Nephron progenitor cell (in vitro differentiated cells): ENCODE data around the gene PIP5KL1.

Experiments used
- DNase-seq: peaks from one replicate; pipeline ENCODE4 v3.0.0; 2021
- H3K27ac Mint-ChIP-seq: 2 replicates; pipeline ENCODE4 v1.8.0; 2021; ENCODE audit warnings: mild to moderate bottlenecking, moderate library complexity, mixed read lengths
- H3K27me3 Mint-ChIP-seq: 2 replicates; pipeline ENCODE4 v1.8.0; 2021; ENCODE audit warnings: mild to moderate bottlenecking, low read depth, mixed read lengths; ENCODE audit not compliant: poor library complexity
- H3K36me3 Mint-ChIP-seq: 2 replicates; pipeline ENCODE4 v1.8.0; 2021; ENCODE audit warnings: low read depth, mixed read lengths
- H3K4me1 Mint-ChIP-seq: 2 replicates; pipeline ENCODE4 v1.8.0; 2021; ENCODE audit warnings: mixed read lengths
- H3K4me3 Mint-ChIP-seq: 2 replicates; pipeline ENCODE4 v1.8.0; 2021; ENCODE audit warnings: mild to moderate bottlenecking, moderate library complexity, mixed read lengths
- H3K9me3 Mint-ChIP-seq: 2 replicates; pipeline ENCODE4 v1.8.0; 2021; ENCODE audit warnings: mild to moderate bottlenecking, moderate library complexity, mixed read lengths
- TF ChIP-seq, protein P1 (sequence below): fragments of 200-600 bp; sonication (generic); IDR thresholded peaks from 2 replicates; pipeline ENCODE4 v1.5.0; 2021; ENCODE audit warnings: antibody characterized with exemption

Gene PIP5KL1

DNA sequence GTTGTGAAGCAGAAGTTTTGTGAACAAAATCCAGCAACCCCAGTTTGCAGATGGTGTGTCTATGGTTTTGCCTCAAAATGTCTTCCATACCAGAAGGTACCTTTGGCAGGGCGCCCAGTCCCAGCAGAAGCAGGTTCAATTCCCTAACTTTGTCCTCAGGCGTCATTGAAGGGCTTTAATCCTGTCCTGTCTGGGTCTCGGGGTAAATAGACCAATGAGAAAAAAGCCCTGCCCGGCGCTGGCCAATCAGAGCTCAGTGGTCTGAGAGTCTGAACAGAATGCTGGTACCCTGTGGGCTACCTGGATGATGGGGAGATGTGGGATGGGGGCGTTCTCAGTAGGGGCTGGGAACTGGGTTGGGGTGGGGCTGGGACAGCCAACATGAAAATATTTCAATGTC is 7.5 kb downstream of the PIP5KL1 start:
- no peak for DNase-seq
- no peak overlapping the region for H3K4me3 Mint-ChIP-seq
- H3K27me3 Mint-ChIP-seq, result peaks cover 76% of the 10 kb centered on the region
- no peaks in the 10 kb centered on the region for H3K9me3 Mint-ChIP-seq
- no peaks in the 10 kb centered on the region for H3K36me3 Mint-ChIP-seq
- peaks cover 16% of the 10 kb centered on the region for H3K4me1 Mint-ChIP-seq
- TF ChIP-seq, protein P1, sequence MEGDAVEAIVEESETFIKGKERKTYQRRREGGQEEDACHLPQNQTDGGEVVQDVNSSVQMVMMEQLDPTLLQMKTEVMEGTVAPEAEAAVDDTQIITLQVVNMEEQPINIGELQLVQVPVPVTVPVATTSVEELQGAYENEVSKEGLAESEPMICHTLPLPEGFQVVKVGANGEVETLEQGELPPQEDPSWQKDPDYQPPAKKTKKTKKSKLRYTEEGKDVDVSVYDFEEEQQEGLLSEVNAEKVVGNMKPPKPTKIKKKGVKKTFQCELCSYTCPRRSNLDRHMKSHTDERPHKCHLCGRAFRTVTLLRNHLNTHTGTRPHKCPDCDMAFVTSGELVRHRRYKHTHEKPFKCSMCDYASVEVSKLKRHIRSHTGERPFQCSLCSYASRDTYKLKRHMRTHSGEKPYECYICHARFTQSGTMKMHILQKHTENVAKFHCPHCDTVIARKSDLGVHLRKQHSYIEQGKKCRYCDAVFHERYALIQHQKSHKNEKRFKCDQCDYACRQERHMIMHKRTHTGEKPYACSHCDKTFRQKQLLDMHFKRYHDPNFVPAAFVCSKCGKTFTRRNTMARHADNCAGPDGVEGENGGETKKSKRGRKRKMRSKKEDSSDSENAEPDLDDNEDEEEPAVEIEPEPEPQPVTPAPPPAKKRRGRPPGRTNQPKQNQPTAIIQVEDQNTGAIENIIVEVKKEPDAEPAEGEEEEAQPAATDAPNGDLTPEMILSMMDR, result no peak
- H3K27ac Mint-ChIP-seq, result no peak overlapping the region

DNA sequence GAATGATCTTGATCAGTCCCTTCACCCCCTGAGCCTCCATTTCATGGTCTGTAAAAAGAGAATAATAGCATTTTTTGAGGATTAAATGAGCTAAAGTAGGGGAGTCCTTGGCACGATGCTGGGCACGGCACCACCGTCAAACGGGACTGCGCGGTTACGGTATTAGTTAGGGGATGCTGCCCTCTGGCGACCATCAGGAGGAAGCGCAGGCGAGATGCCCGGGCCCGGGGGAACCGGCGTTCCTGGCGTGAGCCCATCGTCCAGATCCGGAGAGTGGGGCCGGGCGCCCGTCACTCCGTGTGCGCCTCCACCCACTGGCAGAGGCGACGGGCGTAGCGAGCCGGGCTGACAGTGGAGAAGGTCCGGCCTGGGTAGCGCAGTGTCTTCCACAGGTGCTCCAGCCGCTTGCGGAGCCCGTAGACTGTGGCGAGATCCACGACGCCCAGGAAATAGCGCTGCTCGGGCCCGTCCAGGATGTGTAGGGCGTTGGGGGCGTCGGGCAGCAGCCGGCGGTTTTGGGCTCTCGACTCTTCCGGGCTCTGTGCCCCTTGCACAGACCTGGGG is 8.9 kb downstream of the PIP5KL1 start:
- peak; percentile 83 for DNase-seq
- no peaks in the 10 kb centered on the region for H3K36me3 Mint-ChIP-seq
- no peak overlapping the region for H3K4me3 Mint-ChIP-seq
- H3K9me3 Mint-ChIP-seq, result no peaks in the 10 kb centered on the region
- peaks cover 24% of the 10 kb centered on the region for H3K4me1 Mint-ChIP-seq
- peaks cover 65% of the 10 kb centered on the region for H3K27me3 Mint-ChIP-seq
- H3K27ac Mint-ChIP-seq, result no peak overlapping the region
- TF ChIP-seq, protein P1, result peak; percentile 98

- H3K4me1 Mint-ChIP-seq, result peaks cover 29% of the 10 kb centered on the region
Measured at GRCh38 chr9:127920794-127921193, 9.8 kb downstream of the PIP5KL1 start.

GRCh38 chr9:127919253-127919815 is 11.2 kb downstream of the PIP5KL1 start:
- H3K27me3 Mint-ChIP-seq, result peaks cover 42% of the 10 kb centered on the region
- no peaks in the 10 kb centered on the region for H3K9me3 Mint-ChIP-seq
- H3K36me3 Mint-ChIP-seq, result no peaks in the 10 kb centered on the region
- H3K27ac Mint-ChIP-seq, result no peak overlapping the region
- peaks cover 29% of the 10 kb centered on the region for H3K4me1 Mint-ChIP-seq
- no peak overlapping the region for H3K4me3 Mint-ChIP-seq
- no peak for DNase-seq
- TF ChIP-seq, protein P1, result no peak

More at GRCh38 chr9:127920794-127921193, 9.8 kb downstream of the PIP5KL1 start:
- peaks cover 57% of the 10 kb centered on the region for H3K27me3 Mint-ChIP-seq
- no peak overlapping the region for H3K4me3 Mint-ChIP-seq
- H3K27ac Mint-ChIP-seq, result no peak overlapping the region
- no peaks in the 10 kb centered on the region for H3K36me3 Mint-ChIP-seq
- TF ChIP-seq, protein P1, result no peak
- no peak for DNase-seq
- no peaks in the 10 kb centered on the region for H3K9me3 Mint-ChIP-seq

DNA sequence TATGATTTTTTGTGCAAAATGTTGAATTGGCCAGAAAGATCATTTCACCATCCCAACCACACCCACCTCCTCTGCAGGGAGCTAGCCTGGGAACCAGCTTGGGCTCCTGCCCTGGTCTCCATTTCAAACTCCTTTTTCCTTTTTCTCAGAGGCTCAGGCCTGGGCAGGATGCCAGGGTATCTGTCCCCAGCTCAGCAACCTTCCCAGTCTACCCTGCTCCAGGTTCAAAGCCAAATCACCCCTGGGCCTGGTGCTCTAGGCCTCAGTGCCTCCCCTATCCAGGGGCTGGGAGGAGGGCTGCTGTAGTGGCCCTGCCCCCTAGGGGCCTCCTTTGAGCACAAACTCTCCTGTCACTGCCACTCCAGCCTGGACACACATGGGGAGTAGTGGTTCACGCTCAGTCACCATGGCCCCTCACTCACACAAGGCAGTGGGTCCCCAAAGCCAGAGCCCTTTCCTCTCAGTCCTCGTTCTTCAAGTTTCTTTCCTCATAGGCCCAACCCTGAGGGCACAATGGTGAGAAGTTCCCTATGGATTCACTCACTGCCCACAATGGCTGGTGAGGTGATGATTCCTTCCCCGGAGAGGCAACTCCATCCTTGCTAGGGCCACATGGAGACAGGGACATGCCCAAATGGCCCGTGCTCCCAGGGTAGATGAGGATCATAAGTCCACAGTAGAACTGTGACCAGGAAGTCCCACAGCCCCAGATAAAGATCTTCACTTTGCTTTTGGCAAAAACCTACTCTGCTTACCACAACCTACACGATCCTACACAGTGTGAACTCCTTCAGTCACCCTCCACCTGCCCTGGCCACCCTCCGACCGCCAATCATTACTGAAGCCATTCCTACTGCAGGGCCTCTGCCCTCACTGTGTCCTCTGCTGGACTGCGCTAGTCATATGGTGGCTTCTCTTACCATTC is 12.1 kb downstream of the PIP5KL1 start:
- peaks cover 29% of the 10 kb centered on the region for H3K4me1 Mint-ChIP-seq
- peaks cover 37% of the 10 kb centered on the region for H3K27me3 Mint-ChIP-seq
- no peak overlapping the region for H3K27ac Mint-ChIP-seq
- no peaks in the 10 kb centered on the region for H3K9me3 Mint-ChIP-seq
- TF ChIP-seq, protein P1, result peak; percentile 8
- no peak overlapping the region for H3K4me3 Mint-ChIP-seq
- no peak for DNase-seq
- no peaks in the 10 kb centered on the region for H3K36me3 Mint-ChIP-seq
